Cardiac muscle cell (in vitro differentiated cells and primary cell): ENCODE results near the gene SFTPB. TPM values are rescaled to one million over a fixed set of nuclear protein-coding genes. Genes with fewer than 3 reads are reported as not detected.

Source experiments
- DNase-seq, 2 donors: peaks; one replicate each; pipeline versions ENCODE4 v3.0.0 to v3.0.0-alpha.2; 2010 to 2017; ENCODE audit warnings: low read depth in 1 of 2, low spot score in 1 of 2
- H3K27ac ChIP-seq: fragments of 200-600 bp; sonication (generic); 2 replicates; pipeline ENCODE4 v1.5.1; 2016
- H3K27me3 ChIP-seq: fragments of 200-600 bp; sonication (generic); 2 replicates; pipeline ENCODE4 v1.6.0; 2016; ENCODE audit warnings: control low read depth
- H3K36me3 ChIP-seq: fragments of 200-600 bp; sonication (generic); 2 replicates; pipeline ENCODE4 v1.5.1; 2016; ENCODE audit warnings: control low read depth
- H3K4me1 ChIP-seq: fragments of 200-600 bp; sonication (generic); 2 replicates; pipeline ENCODE4 v1.8.1; 2017; ENCODE audit warnings: low read depth, mild to moderate bottlenecking, mixed run types
- H3K4me3 ChIP-seq: fragments of 200-600 bp; sonication (generic); 2 replicates; pipeline ENCODE4 v1.5.1; 2016; ENCODE audit warnings: mild to moderate bottlenecking
- H3K9me3 ChIP-seq: fragments of 200-600 bp; sonication (generic); 2 replicates; pipeline ENCODE4 v1.5.1; 2017; ENCODE audit warnings: low read depth, mild to moderate bottlenecking, control low read depth
- polyA plus RNA-seq: library from polyadenylated mRNA; unstranded; fragments of >200 nt; fragmentation: Nextera tagmentation; extraction: Ambion mirVana; gene quantifications from 2 replicates; pipeline ENCODE4 v1.2.1, GENCODE V29; 2016
- total RNA-seq: library from RNA; depleted of rRNA; stranded (reverse); fragments of >200 nt; gene quantifications from 2 replicates; pipeline ENCODE4 v1.2.3, GENCODE V29; 2016
- TF ChIP-seq, protein P1 (sequence below): IDR thresholded peaks from 2 replicates; pipeline ENCODE4 v1.5.1; 2012; ENCODE audit warnings: low read depth, mild to moderate bottlenecking, low read length

SFTPB gene
- total and polyA plus RNA-seq, 2 experiments from 2014 or later, result not detected

- peaks cover 6% of the 10 kb centered on the region for H3K4me1 ChIP-seq
- peak; percentile 89 to 94 for DNase-seq
- H3K36me3 ChIP-seq, result peaks cover 5% of the 10 kb centered on the region
- TF ChIP-seq, protein P1, sequence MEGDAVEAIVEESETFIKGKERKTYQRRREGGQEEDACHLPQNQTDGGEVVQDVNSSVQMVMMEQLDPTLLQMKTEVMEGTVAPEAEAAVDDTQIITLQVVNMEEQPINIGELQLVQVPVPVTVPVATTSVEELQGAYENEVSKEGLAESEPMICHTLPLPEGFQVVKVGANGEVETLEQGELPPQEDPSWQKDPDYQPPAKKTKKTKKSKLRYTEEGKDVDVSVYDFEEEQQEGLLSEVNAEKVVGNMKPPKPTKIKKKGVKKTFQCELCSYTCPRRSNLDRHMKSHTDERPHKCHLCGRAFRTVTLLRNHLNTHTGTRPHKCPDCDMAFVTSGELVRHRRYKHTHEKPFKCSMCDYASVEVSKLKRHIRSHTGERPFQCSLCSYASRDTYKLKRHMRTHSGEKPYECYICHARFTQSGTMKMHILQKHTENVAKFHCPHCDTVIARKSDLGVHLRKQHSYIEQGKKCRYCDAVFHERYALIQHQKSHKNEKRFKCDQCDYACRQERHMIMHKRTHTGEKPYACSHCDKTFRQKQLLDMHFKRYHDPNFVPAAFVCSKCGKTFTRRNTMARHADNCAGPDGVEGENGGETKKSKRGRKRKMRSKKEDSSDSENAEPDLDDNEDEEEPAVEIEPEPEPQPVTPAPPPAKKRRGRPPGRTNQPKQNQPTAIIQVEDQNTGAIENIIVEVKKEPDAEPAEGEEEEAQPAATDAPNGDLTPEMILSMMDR, result no peak
- H3K4me3 ChIP-seq, result peak within 1 kb of the TSS; percentile 90
- no peaks in the 10 kb centered on the region for H3K9me3 ChIP-seq
- H3K27ac ChIP-seq, result peak within 1 kb of the TSS; percentile 74
- H3K27me3 ChIP-seq, result no peaks in the 10 kb centered on the region
Observed at GRCh38 chr2:85611705-85612587, 56.1 kb downstream of the SFTPB start, which contains the start of gene C2orf68. Gene C2orf68 (minus strand): TSS chr2:85612066. CDS start chr2:85611984, 82 bp downstream.

GRCh38 chr2:85611217-85611704 is 56.7 kb downstream of the SFTPB start:
- peaks cover 3% of the 10 kb centered on the region for H3K4me1 ChIP-seq
- H3K4me3 ChIP-seq, result peak overlapping the region; percentile 90
- H3K27me3 ChIP-seq, result no peaks in the 10 kb centered on the region
- DNase-seq, result no peak
- H3K9me3 ChIP-seq, result no peaks in the 10 kb centered on the region
- H3K27ac ChIP-seq, result peak overlapping the region; percentile 74
- TF ChIP-seq, protein P1, result no peak
- peaks cover 5% of the 10 kb centered on the region for H3K36me3 ChIP-seq

Other genes starting within 250 kb of the SFTPB start
- gene SH2D6, start 249.5 kb downstream of the SFTPB start, total RNA-seq, result not detected in 2 replicates
- 1.5 TPM in 1 of 2 replicates, not detected in the other for gene SH2D6, start 249.5 kb downstream of the SFTPB start, polyA plus RNA-seq
- 116 and 225 TPM in 2 replicates for gene MAT2A, start 129.0 kb downstream of the SFTPB start, total RNA-seq
- 405 and 489 TPM in 2 replicates for gene MAT2A, start 129.0 kb downstream of the SFTPB start, polyA plus RNA-seq
- 18.6 and 24.3 TPM in 2 replicates for gene GGCX, start 106.7 kb downstream of the SFTPB start, total RNA-seq
- 32.0 and 33.5 TPM in 2 replicates for gene GGCX, start 106.7 kb downstream of the SFTPB start, polyA plus RNA-seq
- 8.3 and 15.7 TPM in 2 replicates for gene VAMP8, start 90.6 kb downstream of the SFTPB start, total RNA-seq
- 39.4 and 60.9 TPM in 2 replicates for gene VAMP8, start 90.6 kb downstream of the SFTPB start, polyA plus RNA-seq
- gene VAMP5, start 83.8 kb downstream of the SFTPB start, total RNA-seq, result 6.7 and 7.7 TPM in 2 replicates
- 19.1 and 28.1 TPM in 2 replicates for gene VAMP5, start 83.8 kb downstream of the SFTPB start, polyA plus RNA-seq
- 152 and 241 TPM in 2 replicates for gene RNF181, start 72.5 kb downstream of the SFTPB start, total RNA-seq
- 276 and 328 TPM in 2 replicates for gene RNF181, start 72.5 kb downstream of the SFTPB start, polyA plus RNA-seq
- gene TMEM150A, start 65.5 kb downstream of the SFTPB start, total RNA-seq, result 14.2 and 18.9 TPM in 2 replicates
- gene TMEM150A, start 65.5 kb downstream of the SFTPB start, polyA plus RNA-seq, result 31.8 and 34.0 TPM in 2 replicates
- 32.6 and 35.5 TPM in 2 replicates for gene C2orf68, start 56.1 kb downstream of the SFTPB start, total RNA-seq
- gene C2orf68, start 56.1 kb downstream of the SFTPB start, polyA plus RNA-seq, result 37.4 and 52.0 TPM in 2 replicates
- gene USP39, start 52.0 kb downstream of the SFTPB start, total RNA-seq, result 110 and 187 TPM in 2 replicates
- gene USP39, start 52.0 kb downstream of the SFTPB start, polyA plus RNA-seq, result 56.0 and 56.6 TPM in 2 replicates
- gene GNLY, start 26.2 kb upstream of the SFTPB start, total RNA-seq, result not detected in 2 replicates
- gene GNLY, start 26.2 kb upstream of the SFTPB start, polyA plus RNA-seq, result not detected in 2 replicates
- gene ATOH8, start 85.8 kb upstream of the SFTPB start, total RNA-seq, result 10.6 and 12.6 TPM in 2 replicates
- gene ATOH8, start 85.8 kb upstream of the SFTPB start, polyA plus RNA-seq, result 4.8 and 6.3 TPM in 2 replicates
- gene ST3GAL5, start 220.8 kb upstream of the SFTPB start, total RNA-seq, result 8.1 and 12.5 TPM in 2 replicates
- gene ST3GAL5, start 220.8 kb upstream of the SFTPB start, polyA plus RNA-seq, result 5.7 and 11.9 TPM in 2 replicates